WI38 (cell line): ENCODE data around the gene ARF3.

Experiments
- H3K4me3 ChIP-seq: 2 replicates; pipeline ENCODE4 v1.5.1; 2011; ENCODE audit warnings: low read depth, mild to moderate bottlenecking, control low read depth, low read length
- CTCF ChIP-seq: IDR thresholded peaks from 2 replicates; pipeline ENCODE4 v1.5.1; 2012; ENCODE audit warnings: low read depth, mild to moderate bottlenecking, control low read depth, low read length

The ARF3 gene

DNA sequence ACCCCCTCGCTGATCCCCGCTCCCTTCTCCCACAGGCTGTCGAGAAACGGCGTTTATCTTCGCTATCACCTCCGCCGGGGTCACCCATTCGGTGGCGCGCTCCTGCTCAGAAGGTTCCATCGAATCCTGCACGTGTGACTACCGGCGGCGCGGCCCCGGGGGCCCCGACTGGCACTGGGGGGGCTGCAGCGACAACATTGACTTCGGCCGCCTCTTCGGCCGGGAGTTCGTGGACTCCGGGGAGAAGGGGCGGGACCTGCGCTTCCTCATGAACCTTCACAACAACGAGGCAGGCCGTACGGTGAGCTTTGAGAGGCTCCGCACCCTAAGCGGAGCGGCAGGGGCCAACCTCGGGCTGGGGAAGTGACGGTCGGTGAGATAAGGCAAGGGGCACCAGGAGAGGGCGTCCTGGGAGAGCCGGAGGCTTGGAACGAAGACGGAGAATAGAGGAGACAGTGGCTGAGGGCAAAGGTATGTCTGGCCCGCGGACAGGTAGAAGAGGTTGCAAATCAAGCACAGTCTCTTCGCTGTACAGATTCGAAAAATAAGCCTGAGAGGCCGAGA lies 23.2 kb upstream of the ARF3 start:
- TF ChIP-seq CTCF: no peak
- H3K4me3 ChIP-seq: no peak overlapping the region

DNA sequence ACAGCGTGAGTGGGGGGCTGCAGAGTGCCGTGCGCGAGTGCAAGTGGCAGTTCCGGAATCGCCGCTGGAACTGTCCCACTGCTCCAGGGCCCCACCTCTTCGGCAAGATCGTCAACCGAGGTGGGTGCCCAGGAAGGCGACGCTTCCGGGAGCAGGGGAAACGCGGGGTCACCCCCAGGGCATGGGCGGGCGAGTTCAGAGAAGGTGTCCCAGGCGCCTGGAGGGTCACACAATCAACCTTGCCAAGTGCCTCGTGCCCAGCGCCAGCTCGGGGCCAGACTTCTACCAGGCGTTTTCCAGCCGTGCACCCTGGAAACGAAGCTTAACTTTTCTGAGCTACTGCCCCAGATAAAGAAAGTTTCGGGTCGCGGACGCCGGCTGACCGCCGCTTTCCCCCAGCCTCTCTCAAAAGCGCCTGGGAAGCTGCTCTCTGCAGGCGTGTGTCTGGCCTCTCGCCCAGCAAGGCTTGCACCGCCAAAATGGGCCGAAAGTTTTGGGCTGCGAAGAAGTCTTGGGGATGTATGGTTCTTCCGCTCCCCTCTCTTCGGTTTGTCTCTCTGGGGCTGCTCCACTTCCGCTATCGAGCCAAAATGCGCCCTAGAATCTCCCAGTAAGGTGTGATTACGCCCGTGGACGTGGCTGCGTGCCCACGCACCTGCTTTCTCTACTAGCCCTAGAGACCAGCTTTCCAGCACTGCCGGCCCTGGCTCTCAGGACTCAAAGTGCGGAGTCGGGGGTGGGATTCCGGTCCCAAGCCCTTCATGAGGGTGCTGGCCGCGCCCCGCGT lies 22.5 kb upstream of the ARF3 start:
- no peak overlapping the region for H3K4me3 ChIP-seq
- TF ChIP-seq CTCF: no peak

DNA sequence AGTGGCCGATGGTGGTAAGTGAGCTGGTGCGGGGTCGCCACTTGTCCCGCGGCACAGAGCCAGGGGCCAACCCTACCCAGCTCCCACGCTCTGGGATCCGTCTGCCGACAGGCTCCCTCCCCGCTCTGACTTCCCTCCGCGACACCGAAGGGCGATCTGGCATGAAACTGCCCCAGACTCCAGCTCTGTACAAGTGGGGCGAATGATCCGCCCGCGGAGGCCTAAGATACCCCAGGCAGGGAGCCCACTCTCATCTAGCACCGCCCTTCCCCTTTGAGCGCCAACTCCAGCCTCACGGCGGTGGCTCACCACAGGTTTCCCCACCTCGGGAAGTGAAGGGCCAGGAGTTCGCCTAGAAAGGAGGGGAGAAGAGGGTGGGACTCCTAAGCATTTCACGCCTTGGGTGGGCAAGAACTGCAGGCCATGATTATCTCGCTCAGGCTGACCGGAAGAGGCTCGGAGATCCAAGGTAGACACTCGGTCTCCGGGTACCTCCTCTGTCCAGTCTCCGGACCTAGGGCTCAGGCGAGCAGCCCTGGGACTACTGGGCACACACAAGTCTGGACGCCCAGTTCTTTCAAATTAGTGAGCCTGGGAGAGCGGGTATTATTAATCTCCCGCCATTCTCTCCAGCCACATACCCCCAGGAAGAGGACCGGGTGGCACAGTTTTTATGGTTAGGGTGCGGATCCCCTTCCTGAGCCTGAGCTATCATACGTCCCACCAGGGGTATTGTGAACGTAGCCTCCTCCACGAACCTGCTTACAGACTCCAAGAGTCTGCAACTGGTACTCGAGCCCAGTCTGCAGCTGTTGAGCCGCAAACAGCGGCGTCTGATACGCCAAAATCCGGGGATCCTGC lies 21.7 kb upstream of the ARF3 start:
- H3K4me3 ChIP-seq: no peak overlapping the region
- no peak for TF ChIP-seq CTCF

DNA sequence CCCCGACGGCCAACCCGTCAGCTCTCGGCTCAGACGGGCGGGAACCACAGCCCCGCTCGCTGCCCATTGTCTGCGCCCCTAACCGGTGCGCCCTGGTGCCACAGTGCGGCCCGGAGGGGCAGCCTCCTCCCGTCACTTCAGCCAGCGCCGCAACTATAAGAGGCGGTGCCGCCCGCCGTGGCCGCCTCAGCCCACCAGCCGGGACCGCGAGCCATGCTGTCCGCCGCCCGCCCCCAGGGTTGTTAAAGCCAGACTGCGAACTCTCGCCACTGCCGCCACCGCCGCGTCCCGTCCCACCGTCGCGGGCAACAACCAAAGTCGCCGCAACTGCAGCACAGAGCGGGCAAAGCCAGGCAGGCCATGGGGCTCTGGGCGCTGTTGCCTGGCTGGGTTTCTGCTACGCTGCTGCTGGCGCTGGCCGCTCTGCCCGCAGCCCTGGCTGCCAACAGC lies 21.0 kb upstream of the ARF3 start, which contains the start of gene WNT1:
Gene WNT1 (plus strand): TSS at position 32 of the 450 bp plus-strand sequence. CDS start 329 bp downstream, at position 361.
- no peak within 1 kb of the TSS for H3K4me3 ChIP-seq
- TF ChIP-seq CTCF: peak; percentile 3; the same call in 1 of the 2 replicates

- peak; percentile 59 for TF ChIP-seq CTCF
- H3K4me3 ChIP-seq: no peak overlapping the region
These were observed 20.3 kb upstream of the ARF3 start for GRCh38 chr12:48977290-48978281.

DNA sequence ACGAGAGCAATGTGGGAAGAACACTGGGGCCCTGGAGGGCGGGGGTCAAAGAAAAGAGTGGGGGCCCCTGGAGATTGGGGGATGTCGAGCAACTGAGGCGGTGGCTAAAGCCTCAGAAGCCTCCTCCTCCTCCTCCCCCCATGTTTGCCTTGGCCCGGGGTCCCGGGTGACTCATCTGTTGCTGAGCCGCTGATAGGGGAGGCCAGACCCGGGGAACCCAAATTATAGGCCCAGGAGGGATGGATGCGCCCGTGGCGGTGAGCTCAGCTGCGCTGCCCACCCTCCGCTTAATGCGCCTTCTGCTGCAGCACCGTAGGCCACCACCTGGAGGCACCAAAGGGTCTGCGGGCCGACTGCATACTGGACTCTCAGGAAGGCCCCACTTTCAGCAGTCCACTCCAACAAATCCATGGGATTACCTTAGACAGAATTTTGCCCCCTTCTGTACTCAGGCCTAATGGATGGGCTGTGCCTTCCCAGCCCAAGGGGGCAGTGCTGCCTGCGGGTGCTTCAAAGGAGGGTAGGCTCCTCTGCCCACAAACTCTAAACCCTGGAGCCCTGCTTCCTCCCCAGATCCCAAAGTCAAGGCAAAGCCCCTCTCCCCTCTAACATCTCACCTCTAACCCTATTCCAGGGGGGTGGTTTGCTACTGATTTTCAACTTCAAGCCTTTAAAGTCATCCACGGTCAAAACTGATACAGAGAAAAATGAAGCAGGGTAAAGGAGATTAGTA lies 16.8 kb upstream of the ARF3 start:
- TF ChIP-seq CTCF: 0 out of 2 replicates have a peak, but pooled peaks have one; percentile 32
- H3K4me3 ChIP-seq: no peak overlapping the region
